NCI-H524 treated with DMSO at 0.1 percent for 48 hours (cell line): ENCODE results near the gene HAPLN3.

ENCODE experiments used
- DNase-seq: peaks from one replicate; lab custom pipeline; 2025; lab: John Stamatoyannopoulos, UW

The HAPLN3 gene

DNA sequence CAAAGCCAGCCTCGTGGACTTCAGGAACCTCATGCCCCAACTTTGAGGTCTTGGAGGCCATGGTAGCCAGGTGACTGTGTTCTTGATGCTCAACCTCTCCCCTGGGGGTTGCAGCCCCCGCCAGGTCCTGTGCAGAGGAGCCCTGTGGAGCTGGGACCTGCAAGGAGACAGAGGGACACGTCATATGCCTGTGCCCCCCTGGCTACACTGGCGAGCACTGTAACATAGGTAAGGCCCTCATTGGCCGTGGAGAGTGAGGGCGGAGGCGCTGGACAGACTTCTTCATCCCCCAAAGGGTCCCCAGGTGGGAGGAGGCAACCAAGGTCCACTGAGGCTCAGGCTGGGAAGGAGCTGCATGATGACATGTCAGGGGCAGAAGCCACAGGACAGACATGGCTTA is 35.1 kb downstream of the HAPLN3 start:
- no peak for DNase-seq

DNA sequence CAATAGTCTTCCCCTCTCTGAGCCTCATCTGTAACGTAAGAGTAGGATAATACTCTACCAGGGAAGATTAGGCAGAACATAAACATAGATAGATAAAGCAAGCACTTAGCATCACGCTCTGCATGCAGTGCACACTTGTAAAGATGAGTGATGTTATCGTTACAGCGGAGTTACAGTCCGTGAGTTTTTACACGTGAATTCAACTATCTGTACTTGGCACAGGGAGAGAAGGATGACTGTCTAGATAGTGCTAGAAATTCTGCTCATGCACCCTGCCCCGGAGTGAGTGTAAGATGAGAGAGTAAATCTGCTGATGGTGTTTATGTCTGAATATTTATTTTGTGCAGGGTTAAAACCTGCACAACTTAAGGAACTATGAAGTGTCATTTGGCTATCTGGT is 35.8 kb downstream of the HAPLN3 start:
- DNase-seq = no peak

DNA sequence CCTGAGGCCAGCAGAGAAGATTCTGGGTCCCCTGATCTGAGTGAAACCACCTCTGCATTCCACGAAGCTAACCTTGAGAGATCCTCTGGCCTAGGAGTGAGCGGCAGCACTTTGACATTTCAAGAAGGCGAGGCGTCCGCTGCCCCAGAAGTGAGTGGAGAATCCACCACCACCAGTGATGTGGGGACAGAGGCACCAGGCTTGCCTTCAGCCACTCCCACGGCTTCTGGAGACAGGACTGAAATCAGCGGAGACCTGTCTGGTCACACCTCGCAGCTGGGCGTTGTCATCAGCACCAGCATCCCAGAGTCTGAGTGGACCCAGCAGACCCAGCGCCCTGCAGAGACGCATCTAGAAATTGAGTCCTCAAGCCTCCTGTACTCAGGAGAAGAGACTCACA is 36.4 kb downstream of the HAPLN3 start:
- DNase-seq = no peak

DNA sequence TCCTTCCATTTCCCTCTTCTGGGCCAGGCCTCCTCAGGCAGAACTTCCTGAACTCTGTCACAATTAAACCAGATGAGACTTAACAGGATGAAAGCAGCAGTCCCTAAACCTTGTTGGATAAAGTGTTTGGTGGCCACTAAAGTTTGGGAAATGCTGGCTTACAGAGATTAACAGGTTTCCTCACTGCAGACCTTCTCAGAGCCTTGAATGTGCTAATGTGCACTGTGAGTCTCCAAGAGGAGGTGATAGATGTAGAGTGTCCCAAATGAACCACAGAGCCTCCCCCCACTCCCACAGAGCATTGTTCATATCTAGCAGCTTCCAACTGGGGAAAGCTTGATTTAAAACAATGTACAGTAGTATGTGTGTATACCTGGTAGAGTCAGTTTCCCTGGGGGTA is 42.9 kb downstream of the HAPLN3 start:
- DNase-seq = no peak

DNA sequence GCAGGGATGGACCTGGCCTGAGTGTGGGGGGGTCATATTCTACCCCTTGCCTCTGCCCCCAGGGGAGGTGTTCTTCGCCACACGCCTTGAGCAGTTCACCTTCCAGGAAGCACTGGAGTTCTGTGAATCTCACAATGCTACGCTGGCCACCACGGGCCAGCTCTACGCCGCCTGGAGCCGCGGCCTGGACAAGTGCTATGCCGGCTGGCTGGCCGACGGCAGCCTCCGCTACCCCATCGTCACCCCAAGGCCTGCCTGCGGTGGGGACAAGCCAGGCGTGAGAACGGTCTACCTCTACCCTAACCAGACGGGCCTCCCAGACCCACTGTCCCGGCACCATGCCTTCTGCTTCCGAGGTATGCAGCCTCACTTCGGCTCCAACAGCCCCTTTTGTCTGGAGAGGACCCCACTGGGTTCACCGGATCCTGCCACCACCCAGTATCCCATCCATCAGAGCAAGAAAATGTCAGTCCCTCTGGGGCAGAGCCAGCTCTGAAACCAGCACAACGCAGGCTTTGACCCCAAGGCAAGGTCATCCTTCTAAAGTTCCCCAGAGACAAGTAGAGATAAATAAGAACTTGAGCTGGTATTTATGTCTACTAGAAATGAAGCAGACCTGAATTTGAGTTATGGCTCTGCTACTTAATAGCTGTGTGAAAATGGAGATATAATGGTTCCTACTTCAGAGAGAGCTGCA is 45.8 kb downstream of the HAPLN3 start:
- DNase-seq = no peak

DNA sequence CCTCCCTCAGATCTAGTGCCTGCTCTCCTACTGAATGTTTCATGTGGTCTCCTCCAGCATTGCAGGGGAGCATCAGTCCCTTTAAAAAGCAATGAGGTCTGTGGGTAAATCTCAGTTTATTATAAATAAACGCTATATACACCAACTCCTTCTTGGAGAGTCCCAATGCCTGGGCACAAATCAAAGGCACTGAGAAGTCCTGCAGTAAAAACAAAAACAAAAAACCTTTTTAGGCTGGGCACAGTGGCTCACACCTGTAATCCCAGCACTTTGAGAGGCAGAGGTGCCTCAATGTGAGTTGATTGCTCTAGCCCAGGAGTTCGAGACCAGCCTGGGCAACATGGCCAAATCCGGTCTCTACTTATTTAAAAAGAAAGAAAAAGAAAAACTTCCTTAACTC is 47.1 kb downstream of the HAPLN3 start:
- no peak for DNase-seq

DNA sequence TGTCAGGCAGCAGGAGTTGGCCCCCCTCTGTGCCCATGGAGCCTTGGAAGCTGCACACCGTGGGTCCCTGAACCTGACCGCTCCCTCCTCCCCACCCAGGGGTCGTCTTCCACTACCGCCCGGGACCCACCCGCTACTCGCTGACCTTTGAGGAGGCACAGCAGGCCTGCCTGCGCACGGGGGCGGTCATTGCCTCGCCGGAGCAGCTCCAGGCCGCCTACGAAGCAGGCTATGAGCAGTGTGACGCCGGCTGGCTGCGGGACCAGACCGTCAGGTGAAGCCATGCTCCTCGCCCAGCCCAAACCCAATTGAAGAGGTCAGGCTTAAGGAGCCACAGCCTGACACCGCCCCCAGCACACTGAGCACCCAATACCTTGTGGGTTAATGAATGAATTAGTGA is 48.2 kb downstream of the HAPLN3 start:
- DNase-seq = no peak

DNA sequence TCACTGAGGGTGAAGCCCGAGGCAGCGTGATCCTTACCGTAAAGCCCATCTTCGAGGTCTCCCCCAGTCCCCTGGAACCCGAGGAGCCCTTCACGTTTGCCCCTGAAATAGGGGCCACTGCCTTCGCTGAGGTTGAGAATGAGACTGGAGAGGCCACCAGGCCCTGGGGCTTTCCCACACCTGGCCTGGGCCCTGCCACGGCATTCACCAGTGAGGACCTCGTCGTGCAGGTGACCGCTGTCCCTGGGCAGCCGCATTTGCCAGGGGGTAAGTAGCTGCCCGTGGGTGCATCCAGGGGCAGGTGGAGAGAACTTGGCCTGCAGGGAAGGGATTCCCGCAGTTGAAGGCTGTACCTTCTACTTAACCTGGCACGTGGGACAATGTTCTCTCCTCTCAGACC is 49.7 kb downstream of the HAPLN3 start:
- DNase-seq = no peak

DNA sequence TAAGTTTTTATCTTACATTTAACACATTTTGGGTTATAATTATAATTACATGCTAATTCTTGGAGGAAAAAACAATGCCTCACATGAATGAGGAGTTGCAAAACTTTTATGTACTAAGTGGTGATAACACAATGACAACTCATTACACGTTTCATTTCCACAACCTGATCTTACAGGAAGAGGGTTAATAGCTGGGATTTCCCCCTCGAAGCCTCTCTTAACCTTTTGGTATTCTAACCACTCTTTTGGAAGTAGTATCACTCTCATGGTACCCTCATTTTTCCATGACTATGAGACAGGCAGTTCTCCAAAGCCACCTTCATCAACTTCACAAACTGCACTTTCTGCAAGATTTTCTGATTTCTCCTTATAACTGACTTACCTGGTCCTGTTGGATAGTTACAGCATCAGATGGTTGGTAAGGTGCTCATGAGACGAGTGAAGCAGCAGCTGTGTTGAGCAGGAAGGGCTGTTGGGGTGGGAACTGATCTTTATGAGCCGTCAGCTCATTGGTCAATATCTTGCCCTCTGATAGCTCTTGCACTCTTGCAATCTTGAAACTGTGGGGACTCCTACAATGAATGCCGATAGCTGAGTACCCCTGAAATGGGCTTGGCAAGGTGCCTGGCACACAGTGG is 50.5 kb downstream of the HAPLN3 start:
- DNase-seq = no peak

DNA sequence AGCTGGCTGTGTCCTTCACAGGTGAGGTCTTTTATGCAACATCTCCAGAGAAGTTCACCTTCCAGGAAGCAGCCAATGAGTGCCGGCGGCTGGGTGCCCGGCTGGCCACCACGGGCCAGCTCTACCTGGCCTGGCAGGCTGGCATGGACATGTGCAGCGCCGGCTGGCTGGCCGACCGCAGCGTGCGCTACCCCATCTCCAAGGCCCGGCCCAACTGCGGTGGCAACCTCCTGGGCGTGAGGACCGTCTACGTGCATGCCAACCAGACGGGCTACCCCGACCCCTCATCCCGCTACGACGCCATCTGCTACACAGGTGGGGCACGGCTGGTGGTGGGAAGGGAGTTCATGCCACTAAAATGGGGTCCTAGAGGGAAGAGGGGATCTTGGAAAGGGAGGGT is 52.0 kb downstream of the HAPLN3 start:
- no peak for DNase-seq

DNA sequence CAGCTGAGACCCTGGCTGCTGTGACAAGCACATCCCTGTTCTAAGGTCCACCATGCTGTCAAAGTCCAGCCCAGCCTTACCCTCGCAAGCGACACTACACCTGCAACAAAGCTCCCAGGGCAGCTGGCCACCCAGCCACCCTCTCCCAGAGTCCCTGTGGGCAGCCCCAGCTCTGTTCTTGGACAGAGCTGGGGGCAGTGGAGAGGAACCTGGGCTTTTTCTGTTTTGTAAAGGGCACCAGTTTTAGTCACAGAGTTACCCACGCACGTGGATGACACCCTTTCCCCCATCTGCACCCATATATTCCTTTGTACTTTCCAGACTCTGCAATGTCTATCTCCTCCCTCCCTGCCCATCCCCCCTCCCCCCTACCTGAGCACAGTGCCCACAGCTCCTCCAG is 53.2 kb downstream of the HAPLN3 start:
- no peak for DNase-seq

DNA sequence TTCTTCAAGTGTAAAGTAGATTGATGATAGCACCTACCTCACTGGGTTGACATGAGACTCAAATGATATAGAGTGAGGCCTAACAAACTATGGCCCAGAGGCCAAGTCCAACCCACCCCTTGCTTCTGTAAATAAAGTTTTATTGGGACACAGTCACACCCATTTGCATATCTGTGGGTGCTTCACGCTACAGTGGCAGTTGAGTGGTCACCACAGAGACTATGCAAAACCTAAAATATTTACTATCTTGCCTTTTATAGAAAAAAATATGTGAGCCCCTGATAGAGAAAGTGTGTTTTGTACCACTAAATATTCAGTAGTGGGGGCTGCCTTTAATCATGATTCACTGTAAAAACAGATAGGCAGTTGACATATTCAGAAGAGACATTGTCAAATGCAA is 54.1 kb downstream of the HAPLN3 start:
- no peak for DNase-seq

DNA sequence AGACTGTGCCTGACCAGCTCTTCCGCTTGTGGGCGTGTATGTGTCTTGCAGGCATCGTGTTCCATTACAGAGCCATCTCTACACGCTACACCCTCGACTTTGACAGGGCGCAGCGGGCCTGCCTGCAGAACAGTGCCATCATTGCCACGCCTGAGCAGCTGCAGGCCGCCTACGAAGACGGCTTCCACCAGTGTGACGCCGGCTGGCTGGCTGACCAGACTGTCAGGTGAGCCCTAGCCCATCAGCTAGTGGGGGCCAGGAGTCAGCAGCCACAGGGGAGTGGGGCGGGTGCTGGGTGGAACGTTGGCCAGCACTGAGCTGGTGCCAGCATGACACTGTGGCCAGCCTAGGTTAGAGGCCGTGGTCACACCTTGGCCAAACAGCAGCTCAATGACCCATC is 55.4 kb downstream of the HAPLN3 start:
- DNase-seq = no peak

DNA sequence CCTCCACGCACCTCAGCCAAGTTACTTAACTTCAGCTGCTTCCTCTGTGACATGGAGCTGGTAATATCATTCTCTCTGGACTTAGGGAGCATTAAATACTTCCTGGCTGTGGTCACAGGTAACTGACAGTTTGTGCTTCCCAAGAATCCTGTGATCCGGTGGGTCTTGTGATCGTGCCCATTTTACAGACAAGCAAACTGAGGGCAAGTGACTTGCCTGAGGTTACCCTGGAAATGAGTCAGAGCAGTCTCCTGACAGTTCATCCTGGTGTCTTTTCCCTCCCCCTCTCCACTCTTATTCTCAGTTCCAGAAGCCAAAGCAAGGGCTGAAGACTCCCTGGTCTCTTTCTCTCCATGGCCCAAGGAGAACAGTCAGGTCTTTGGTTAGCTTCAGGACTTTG is 56.2 kb downstream of the HAPLN3 start:
- no peak for DNase-seq

DNA sequence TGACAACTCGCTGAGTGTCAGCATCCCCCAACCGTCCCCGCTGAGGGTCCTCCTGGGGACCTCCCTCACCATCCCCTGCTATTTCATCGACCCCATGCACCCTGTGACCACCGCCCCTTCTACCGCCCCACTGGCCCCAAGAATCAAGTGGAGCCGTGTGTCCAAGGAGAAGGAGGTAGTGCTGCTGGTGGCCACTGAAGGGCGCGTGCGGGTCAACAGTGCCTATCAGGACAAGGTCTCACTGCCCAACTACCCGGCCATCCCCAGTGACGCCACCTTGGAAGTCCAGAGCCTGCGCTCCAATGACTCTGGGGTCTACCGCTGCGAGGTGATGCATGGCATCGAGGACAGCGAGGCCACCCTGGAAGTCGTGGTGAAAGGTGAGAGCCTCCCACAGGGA is 56.7 kb downstream of the HAPLN3 start:
- no peak for DNase-seq

DNA sequence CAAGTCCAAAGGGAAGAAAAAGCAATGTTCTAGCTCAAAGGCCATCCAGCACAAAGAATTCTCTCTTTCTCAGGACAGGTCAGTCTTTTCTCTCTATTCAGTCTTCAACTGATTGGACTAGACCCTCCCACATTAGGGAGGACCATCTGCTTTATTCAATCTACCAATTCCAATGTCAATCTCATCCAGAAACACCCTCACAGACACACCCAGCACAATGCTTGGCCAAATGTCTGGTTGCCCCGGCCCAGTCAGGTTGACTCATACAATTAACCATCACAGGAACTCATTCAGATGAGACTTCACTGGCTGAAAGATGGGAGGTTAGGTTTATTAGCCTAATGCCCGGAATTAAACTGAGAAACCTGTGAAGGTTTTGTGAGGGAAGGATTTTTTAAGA is 59.7 kb downstream of the HAPLN3 start:
- no peak for DNase-seq

DNA sequence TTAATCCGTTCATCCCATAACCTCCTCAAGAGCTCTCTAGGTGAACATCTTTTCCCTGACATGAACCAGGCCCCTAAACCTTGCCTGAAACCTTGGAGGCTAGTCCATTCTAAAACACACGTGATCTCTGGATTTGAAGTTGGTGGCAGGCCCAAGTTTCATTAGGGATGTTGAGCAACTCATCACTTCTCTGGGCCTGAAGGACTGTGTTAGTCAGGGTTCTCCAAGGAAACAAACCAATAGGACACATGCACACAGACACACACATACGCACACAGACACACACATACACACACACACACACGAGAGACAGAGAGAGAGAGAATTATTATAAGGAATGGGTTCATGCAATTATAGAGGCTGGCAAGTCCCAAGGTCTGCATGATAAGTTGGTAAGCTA is 60.2 kb downstream of the HAPLN3 start:
- DNase-seq = no peak

DNA sequence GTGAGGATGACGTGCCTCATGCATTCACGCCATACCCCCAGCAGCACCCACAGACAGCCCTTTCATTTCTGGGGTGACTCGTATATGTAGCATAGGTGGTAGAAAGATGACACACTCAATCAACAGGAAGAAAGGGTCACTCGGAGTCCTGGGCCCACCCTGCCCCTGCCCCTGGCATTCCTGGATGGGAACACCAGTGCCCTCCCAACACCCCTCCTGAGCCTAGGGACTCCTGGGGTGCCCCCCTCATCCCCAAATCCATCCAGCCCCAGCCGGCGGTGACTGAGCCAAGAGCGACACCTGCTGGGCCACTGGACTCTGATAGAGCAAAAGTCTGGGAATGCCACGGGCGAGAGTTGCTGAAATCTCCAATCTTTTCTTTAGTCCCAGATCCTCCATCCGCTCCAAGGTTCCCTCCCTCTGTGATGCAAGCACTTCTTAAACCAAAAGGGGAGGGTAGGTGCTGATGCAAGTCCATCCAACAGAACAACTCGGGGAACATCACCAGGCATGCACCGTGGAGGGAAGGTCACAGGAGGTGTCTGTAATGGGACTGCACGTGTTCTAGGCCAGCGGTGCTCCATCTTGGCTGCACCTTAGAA is 61.0 kb downstream of the HAPLN3 start:
- no peak for DNase-seq

DNA sequence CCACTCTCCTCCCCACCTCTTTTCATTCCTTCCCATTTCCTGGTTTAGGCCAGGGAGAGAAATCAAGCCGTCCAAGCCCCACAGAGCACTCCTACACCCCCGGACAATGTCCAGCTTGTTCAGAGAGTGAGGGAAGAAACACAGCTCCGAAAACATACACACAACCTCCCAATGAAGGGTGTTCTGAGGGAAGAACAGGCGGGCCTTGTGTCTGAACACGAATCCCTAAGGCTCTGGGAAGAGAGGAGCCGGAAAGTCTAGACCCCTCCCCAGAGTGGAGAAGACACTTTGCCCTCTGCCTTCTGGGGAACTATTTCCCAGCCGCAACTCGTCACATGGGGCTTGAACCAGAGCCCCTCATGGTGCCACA is 61.6 kb downstream of the HAPLN3 start:
- no peak for DNase-seq

DNA sequence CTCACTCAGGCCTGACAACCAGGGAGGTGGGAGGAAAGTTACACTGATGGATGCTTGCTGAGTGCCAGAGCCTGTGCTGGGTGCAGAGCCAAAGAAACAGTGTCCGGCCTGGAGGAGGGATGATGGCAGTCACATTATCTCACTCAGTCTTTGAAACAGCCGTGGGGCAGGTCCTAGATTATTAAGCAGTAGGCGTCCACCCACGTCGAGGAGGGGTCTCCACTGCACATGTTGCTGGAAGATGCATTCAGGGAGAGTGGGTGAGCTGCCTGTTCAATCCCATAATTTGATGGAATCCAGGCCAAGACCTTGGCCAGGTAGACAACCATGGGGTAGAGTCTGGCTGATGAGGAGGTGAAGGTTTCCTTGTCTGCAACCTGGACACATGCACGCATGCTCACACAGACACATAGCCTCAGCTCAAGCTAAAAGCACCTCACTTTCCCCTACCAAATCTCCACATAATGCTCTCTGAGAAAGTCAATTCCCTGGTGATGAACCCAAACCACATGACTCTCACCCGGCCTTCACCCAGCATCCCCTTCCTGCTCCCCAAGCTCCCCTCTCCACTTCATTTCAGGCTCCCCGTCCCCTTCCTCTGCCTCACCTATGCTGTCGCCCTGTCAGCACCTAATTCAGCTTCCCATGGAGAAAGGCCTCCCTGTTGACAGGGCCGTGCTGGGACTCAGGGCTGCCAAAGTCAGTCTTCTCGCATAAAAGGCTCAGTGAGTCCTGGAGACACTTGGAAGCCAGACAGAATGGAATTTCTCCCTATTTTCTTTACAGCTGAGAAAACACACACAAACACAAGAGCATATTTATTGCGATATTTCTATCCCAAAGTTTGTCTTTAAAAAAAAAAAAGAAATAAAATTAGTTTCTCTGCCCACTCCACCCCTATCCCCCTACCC is 62.3 kb downstream of the HAPLN3 start:
- no peak for DNase-seq

DNA sequence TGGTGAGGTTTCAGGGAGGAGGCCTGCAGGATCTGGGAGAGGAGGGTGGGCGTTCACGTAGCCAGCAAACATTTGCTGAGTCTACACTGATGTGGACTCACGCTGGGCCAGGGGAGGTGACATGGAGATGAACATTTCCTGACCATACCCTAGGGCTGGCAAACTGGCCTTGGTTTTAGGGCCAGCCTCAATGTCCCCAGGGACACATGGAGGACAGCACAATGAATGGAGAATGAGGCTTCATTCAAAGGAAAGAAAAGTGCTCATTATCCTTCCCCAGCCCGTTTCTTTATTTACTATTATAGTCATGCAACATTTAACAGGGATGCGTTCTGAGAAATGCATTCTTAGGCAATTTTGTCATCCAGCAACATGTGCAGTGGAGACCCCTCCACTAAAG is 65.3 kb downstream of the HAPLN3 start:
- DNase-seq = no peak

DNA sequence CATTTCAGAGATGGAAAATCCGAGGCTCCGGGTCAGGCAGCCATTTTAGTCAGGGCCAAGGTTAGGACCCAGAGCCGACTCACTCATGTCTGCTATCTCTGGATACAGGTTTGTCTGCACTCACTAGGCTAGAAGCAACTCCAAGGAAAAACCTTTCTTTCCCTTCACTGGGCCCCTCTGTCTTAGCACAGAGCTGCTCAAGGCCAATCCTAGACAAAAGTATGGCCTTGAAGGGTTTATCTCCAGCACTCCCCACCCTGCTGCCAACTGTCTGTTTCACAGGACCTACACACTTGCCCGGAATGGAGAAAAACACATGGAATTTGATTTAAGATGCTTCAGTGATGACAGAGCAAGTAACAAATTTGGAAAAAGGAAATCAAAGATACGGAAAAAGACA is 66.6 kb downstream of the HAPLN3 start:
- no peak for DNase-seq
